ENCODE measurements around the gene TAOK2.
"Not testable (repeated sequence)": the region's sequence is repeated elsewhere in the genome, so short reads cannot be mapped to it uniquely, and the experiment has no call there.

DNA sequence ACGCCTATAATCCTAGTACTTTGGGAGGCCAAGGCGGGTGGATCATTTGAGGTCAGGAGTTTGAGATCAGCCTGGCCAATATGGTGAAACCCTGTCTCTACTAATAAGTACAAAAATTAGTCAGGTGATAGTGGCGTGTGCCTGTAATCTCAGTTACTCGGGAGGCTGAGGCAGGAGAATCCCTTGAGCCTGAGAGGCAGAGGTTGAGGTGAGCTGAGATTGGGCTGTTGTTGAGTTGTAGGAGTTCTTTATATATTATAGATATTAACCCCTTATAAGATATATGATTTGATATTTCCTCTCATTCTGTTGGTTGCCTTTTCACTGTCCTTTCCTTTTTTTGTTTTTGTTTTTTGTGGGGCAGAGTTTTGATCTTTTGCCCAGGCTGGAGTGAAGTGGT, 13.8 kb upstream of the TAOK2 start:
- TF ChIP-seq, protein P1, sequence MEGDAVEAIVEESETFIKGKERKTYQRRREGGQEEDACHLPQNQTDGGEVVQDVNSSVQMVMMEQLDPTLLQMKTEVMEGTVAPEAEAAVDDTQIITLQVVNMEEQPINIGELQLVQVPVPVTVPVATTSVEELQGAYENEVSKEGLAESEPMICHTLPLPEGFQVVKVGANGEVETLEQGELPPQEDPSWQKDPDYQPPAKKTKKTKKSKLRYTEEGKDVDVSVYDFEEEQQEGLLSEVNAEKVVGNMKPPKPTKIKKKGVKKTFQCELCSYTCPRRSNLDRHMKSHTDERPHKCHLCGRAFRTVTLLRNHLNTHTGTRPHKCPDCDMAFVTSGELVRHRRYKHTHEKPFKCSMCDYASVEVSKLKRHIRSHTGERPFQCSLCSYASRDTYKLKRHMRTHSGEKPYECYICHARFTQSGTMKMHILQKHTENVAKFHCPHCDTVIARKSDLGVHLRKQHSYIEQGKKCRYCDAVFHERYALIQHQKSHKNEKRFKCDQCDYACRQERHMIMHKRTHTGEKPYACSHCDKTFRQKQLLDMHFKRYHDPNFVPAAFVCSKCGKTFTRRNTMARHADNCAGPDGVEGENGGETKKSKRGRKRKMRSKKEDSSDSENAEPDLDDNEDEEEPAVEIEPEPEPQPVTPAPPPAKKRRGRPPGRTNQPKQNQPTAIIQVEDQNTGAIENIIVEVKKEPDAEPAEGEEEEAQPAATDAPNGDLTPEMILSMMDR (tag by site-specific recombination; IDR thresholded peaks at IDR 0.05): not testable (repeated sequence)
- TF ChIP-seq, protein P2, sequence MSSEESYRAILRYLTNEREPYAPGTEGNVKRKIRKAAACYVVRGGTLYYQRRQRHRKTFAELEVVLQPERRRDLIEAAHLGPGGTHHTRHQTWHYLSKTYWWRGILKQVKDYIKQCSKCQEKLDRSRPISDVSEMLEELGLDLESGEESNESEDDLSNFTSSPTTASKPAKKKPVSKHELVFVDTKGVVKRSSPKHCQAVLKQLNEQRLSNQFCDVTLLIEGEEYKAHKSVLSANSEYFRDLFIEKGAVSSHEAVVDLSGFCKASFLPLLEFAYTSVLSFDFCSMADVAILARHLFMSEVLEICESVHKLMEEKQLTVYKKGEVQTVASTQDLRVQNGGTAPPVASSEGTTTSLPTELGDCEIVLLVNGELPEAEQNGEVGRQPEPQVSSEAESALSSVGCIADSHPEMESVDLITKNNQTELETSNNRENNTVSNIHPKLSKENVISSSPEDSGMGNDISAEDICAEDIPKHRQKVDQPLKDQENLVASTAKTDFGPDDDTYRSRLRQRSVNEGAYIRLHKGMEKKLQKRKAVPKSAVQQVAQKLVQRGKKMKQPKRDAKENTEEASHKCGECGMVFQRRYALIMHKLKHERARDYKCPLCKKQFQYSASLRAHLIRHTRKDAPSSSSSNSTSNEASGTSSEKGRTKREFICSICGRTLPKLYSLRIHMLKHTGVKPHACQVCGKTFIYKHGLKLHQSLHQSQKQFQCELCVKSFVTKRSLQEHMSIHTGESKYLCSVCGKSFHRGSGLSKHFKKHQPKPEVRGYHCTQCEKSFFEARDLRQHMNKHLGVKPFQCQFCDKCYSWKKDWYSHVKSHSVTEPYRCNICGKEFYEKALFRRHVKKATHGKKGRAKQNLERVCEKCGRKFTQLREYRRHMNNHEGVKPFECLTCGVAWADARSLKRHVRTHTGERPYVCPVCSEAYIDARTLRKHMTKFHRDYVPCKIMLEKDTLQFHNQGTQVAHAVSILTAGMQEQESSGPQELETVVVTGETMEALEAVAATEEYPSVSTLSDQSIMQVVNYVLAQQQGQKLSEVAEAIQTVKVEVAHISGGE (tag by site-specific recombination; conservative IDR thresholded peaks at IDR 0.05; ENCODE audit: low read depth): not testable (repeated sequence)
- TF ChIP-seq ZNF560 (tag by site-specific recombination; IDR thresholded peaks at IDR 0.05; ENCODE audit: borderline replicate concordance): not testable (repeated sequence)

All from HEK293 (cell line).